Activated naive CD4-positive, alpha-beta T cell treated with anti-CD3 and anti-CD28 coated beads, Interleukin-2, amount 50 U/mL, for 16 hours (primary cell): Measurements from ENCODE around the gene KIT.

Experiments
- DNase-seq: peaks from one replicate; pipeline ENCODE4 v3.0.0-alpha.2; 2020

KIT gene

DNA sequence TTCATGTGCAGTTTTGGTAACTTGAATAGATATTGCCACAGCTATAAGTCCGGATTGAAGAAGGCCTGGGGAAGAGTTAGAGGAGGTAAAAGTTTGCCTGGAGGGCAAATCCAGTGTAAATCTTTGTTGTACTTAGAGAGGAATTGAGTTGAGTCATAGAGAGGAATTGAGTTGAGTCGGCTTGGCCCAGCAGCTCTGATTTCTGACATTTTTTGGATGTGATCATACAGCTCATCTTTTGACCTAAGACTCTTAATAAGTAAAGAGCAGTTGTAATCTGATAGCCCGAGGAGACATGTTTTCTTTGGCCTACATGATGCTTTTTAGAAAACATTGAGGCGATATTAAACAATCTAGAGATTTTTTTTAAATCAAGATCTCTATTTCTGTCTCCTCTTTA is 3.9 kb downstream of the KIT start:
- no peak for DNase-seq

DNA sequence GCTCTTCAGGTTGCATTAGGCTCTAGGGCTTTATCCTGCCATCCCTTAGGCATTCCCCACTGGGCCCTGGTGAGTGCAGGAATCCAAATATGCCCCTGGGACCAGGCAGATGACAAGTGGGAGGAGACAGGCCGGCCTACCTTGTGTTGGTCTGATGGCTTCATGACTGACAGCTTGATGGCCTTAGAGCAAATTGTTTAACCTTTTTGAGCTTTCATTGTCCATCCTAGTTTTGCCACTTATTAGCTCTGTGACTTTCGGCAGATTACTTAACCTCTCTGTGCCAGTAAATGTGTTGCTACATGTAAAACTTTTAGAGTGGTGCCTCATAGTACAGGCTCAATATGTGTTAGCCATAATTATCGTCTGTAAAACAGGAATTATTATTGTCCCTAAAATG is 4.4 kb downstream of the KIT start:
- no peak for DNase-seq

GRCh38 chr4:54662901-54663585 is 5.3 kb downstream of the KIT start:
- no peak for DNase-seq

GRCh38 chr4:54664400-54664799 is 6.6 kb downstream of the KIT start:
- DNase-seq: no peak

- no peak for DNase-seq
These were observed 10.4 kb downstream of the KIT start for GRCh38 chr4:54668014-54668611.

DNA sequence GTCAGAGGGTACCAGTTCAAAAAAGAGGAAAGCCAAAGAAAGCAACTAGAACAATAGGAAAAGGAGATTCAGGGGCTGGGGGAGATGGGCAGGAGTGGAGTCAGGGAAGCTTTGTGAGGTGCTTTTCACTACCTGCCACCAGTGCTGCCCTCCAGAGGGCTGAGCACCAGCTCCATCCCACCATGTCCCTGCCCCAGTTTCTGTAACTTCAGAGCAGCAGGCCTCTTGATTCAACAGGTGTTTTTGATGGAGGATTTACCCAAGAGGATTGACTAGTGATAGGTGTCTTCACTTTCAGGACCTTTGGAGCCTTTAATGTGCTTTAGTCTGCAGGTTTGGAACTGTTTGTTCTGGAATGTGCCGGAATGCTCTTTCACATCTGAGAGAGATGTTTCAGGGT is 12.1 kb downstream of the KIT start:
- no peak for DNase-seq

GRCh38 chr4:54675721-54676461 is 18.1 kb downstream of the KIT start:
- no peak for DNase-seq

DNA sequence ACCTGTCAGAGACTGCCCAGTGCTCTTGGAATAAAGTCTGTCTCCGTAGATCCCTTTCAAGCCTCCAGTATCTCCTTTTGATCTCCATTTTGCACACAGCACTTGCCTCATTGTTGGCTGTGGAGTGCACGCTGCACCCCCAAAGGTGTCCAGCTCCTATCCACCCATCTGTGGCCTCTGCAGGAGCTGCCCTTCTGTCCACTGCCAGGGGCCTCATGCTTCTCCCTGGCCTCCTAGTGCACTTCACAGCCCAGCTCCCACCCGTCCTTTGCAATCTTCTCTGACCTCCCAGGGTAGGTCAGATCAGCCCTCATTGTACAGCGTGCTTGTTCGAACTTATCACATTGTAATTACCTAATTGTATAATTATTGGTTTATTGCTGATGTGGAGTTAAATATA is 18.9 kb downstream of the KIT start:
- DNase-seq: no peak

DNA sequence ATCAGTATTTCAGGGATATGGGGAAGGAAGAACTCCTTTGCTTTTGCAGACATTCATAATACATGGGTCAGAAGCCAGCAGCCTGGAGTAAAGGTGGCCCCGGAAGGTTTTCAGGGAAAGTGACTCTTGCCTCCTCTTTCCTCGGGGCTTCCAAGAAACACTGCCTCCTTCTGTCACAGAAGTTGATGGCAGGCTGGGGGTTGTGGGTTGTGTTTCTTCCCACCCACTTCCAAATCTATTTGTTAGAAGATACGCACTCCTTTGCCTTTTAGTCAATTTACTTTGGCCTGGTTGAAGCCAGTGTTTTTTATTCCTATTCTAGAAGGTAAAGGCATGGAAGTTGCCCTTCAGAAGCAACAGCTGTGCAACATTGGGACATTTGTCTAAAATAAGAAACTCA is 19.7 kb downstream of the KIT start:
- no peak for DNase-seq

DNA sequence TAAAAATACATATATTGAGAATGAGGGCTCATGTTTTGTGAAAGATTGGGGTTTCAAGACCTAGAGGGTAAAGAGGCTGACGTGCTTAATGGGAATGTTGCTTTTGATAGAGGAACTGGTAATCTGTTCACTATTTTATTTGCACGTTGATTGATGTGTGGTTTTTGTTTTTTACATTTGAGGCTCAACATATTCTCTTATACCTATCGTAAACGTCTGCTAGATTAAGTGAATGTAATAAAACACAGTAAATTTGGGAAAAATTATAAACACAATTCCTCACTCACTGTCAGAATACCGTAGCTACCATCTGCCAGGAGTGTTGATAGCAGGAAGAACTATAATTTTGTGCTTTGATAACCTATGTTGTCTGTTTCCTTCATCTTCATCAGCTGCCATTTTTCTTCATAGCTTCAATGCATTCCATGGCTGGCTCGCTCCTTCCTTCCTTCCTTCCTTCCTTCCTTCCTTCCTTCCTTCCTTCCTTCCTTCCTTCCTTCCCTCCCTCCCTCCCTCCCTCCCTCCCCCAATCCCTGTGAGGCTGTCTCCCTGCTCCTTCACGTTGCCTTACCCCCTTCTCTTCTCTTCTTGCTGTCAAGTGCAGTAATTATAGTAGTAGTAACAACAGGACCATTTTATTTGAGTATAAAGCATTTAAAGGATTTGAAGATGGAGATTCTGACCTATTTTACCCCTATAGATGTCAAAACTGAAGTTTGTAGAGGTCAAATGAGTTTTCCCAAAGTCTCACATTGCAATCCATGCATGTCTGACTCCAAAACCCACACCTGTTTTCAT is 20.3 kb downstream of the KIT start:
- DNase-seq: no peak

- DNase-seq: no peak
These were observed 21.1 kb downstream of the KIT start for GRCh38 chr4:54678826-54679225.

DNA sequence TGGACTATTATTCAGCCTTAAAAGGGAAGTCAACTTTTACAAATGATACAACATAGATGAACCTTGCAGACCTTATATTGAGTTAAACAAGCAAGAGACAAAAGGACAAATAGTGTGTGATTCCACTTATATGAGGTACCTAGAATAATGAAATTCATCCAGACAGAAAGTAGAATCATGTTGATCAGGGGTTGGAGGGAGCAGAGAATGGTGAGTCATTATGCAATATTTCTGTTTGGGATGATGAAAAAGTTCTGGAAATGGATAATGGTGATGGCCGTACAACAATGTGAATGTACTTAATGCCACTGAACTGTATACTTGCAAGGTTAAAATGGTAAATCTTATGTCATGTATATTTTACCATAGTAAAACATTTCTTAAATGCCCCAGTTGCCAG is 22.1 kb downstream of the KIT start:
- DNase-seq: no peak

GRCh38 chr4:54683616-54684346 is 26.0 kb downstream of the KIT start:
- peak; percentile 65 for DNase-seq

GRCh38 chr4:54685810-54686209 is 28.1 kb downstream of the KIT start:
- no peak for DNase-seq

GRCh38 chr4:54687887-54688841 is 30.4 kb downstream of the KIT start:
- DNase-seq: no peak

- no peak for DNase-seq
These were observed 37.6 kb downstream of the KIT start for GRCh38 chr4:54695337-54695736.

GRCh38 chr4:54695788-54696187 is 38.0 kb downstream of the KIT start:
- DNase-seq: no peak

GRCh38 chr4:54696649-54697048 is 38.9 kb downstream of the KIT start:
- no peak for DNase-seq

DNA sequence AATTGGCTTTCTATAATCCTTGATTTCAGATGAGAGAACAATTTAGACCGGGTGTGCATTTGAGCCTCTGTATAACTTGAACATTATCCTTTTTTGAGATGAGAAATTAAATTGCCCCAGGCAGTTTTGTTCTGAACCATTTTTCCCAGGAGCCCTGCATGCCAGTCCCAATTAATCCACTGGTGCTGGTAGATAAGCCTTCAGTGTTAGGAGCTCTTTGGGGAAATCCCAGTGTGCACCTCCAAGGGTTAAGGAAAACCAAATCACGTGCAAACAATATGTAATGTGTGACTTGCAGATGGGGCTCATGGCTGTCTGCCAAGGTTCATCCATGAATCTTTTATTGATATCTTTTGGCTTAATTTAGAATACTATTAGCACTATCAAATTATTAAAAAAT is 43.2 kb downstream of the KIT start:
- DNase-seq: no peak

DNA sequence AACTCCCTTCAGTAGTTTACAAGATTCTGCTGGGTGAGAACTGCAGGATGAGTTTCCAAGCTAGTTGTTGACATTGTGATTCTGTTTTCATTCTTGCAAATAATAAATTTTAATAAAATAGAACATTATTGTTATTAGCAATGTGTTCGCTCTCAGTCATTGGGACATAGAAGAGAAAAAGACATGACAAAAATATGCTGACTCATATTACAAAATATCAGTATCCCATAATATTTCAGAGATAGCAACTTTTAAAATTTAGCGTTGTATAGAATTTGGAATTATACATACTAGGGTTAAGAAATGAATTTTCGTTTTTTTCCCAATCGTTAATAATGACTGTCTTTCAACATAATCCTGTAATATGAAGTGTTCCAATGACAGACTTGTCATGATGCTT is 45.4 kb downstream of the KIT start:
- no peak for DNase-seq

- no peak for DNase-seq
These were observed 49.6 kb downstream of the KIT start for GRCh38 chr4:54707406-54707805.
